ENCODE measurements around the gene NRXN3. TPM values are rescaled to one million over a fixed set of nuclear protein-coding genes. Genes with fewer than 3 reads are reported as not detected.

The NRXN3 gene
- total and polyA plus RNA-seq, 2 of the 13 experiments (the other 11 are each of a cell fraction or from before 2014, with no cell fraction given): 0.03 TPM; not detected in 1

DNA sequence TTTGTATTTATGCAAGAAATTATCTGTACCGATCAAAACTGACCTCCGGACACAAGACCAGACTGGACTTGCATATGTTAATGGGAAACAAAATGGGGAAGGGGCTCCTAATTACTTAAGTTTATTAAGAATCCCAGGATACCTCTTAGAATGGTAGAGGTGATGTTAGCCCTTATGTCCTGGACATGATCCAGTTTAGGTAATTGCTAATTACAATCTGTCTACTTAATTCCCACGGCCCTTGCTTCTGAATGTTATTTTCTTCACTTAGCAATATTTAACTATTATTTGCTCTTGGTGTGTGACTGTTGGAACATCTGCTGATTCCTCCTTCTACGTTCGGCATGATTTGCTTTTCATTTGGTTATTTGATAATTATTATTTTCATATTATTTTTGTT lies 1397.1 kb downstream of the NRXN3 start:
- H3K9me3 ChIP-seq (ENCODE audit: low read length): peaks cover 84% of the 10 kb centered on the region
- no peak overlapping the region for H2AFZ ChIP-seq (ENCODE audit: low read length)
- in situ Hi-C loops (cut with HindIII; ENCODE audit: extremely low pct_ligation_motif_present, low pct_unique_long_range_greater_than_20kb): no loop called here
- H3K9ac ChIP-seq (ENCODE audit: insufficient read depth, low read depth, low read length): no peak overlapping the region
- FAIRE-seq (no peak), ATAC-seq (no peak), DNase-seq (ENCODE audit: low spot score) (no peak)
- intact Hi-C loops (cut with micrococcal nuclease; ENCODE audit: unreplicated experiment): no loop called here
- no peak overlapping the region for H3K27ac ChIP-seq (ENCODE audit: extremely low read length, insufficient read depth, low read length)
- ChIA-PET POLR2A (no interaction called here), CTCF (ENCODE audit: low intra/inter-chr PET ratio, low total read pairs) (no interaction called here)
- no TSS peak for BruUV-seq (replicated peaks)
- H3K4me2 ChIP-seq (ENCODE audit: low read depth, low read length): no peak overlapping the region
- no peak overlapping the region for H3K4me3 ChIP-seq (replicated peaks in 1 of 3; ENCODE audit: insufficient read depth in 1 of 3, low read depth in 2 of 3, low read length in 3 of 3)
- no peaks in the 10 kb centered on the region for H3K36me3 ChIP-seq (replicated peaks in 1 of 2; ENCODE audit: control insufficient read depth in 1 of 2, insufficient read depth in 2 of 2, low read length in 2 of 2)
- no peak for TF ChIP-seq ZNF225 (CRISPR knock-in tag; IDR thresholded peaks at IDR 0.05)
- no peak for TF ChIP-seq PTBP1 (IDR thresholded peaks at IDR 0.05; ENCODE audit: low read depth, low read length, poor library complexity, severe bottlenecking)
- 50% methylated on average over 5 of the region's 5 CpGs for WGBS (ENCODE audit: low lambda C conversion rate)
- H4K20me1 ChIP-seq (ENCODE audit: insufficient read depth, low read length): no peaks in the 10 kb centered on the region
- no peaks in the 10 kb centered on the region for H3K4me1 ChIP-seq (ENCODE audit: insufficient read depth, low read length)
- H3K27me3 ChIP-seq (ENCODE audit: control insufficient read depth in 1 of 2, insufficient read depth in 2 of 2, low read length in 2 of 2): no peaks in the 10 kb centered on the region
- no peaks in the 10 kb centered on the region for H3K79me2 ChIP-seq (ENCODE audit: insufficient read depth, low read length)

DNA sequence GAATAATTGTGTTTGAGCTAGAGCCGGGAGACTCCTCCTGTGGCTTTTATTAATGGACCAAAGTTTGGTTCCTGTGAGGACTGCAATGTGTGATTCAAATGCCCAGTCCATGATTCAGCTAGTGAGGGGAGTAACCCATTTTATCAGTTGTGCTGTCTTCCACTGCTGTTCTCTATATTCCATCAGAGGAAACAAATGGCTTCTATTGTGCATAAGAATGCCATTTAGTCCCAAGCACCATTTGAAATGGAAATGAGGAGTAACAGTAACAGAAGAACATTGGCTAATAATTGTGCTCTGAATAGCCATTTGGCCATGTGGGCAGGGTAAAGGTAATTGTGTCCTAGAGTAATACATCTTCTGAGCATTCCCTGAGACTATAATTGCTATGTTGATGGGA lies 1398.4 kb downstream of the NRXN3 start:
- Histone ChIP-seq H4K20me1 (ENCODE audit: insufficient read depth, low read length) (no peaks in the 10 kb centered on the region), H3K79me2 (ENCODE audit: insufficient read depth, low read length) (no peaks in the 10 kb centered on the region), H3K4me1 (ENCODE audit: insufficient read depth, low read length) (no peaks in the 10 kb centered on the region), H3K9ac (ENCODE audit: insufficient read depth, low read depth, low read length) (no peak overlapping the region), H3K4me3 (replicated peaks in 1 of 3; ENCODE audit: insufficient read depth in 1 of 3, low read depth in 2 of 3, low read length in 3 of 3) (no peak overlapping the region), H3K36me3 (replicated peaks in 1 of 2; ENCODE audit: control insufficient read depth in 1 of 2, insufficient read depth in 2 of 2, low read length in 2 of 2) (no peaks in the 10 kb centered on the region), H3K27me3 (ENCODE audit: control insufficient read depth in 1 of 2, insufficient read depth in 2 of 2, low read length in 2 of 2) (no peaks in the 10 kb centered on the region), H3K4me2 (ENCODE audit: low read depth, low read length) (no peak overlapping the region), H3K27ac (ENCODE audit: extremely low read length, insufficient read depth, low read length) (no peak overlapping the region), H2AFZ (ENCODE audit: low read length) (no peak overlapping the region), H3K9me3 (ENCODE audit: low read length) (peaks cover 83% of the 10 kb centered on the region)
- POLR2A ChIA-PET: no interaction called here
- no peak for ATAC-seq
- in situ Hi-C loops (cut with HindIII; ENCODE audit: extremely low pct_ligation_motif_present, low pct_unique_long_range_greater_than_20kb): no loop called here
- 0% methylated on average over 1 of the region's 1 CpG for WGBS (ENCODE audit: low lambda C conversion rate)
- FAIRE-seq: no peak
- BruUV-seq (replicated peaks): no TSS peak
- no peak for DNase-seq (ENCODE audit: low spot score)
- intact Hi-C loops (cut with micrococcal nuclease; ENCODE audit: unreplicated experiment): no loop called here
- CTCF ChIA-PET (ENCODE audit: low intra/inter-chr PET ratio, low total read pairs): no interaction called here
- TF ChIP-seq ZNF557 (CRISPR knock-in tag; IDR thresholded peaks at IDR 0.05) (no peak), ZNF205 (CRISPR knock-in tag; IDR thresholded peaks at IDR 0.05) (no peak), RELA (CRISPR knock-in tag; IDR thresholded peaks at IDR 0.05) (no peak), REPIN1 (CRISPR knock-in tag; IDR thresholded peaks at IDR 0.05; ENCODE audit: borderline replicate concordance, low read depth) (no peak), CHD2 (IDR thresholded peaks at IDR 0.05; ENCODE audit: low read depth, low read length) (no peak), TCF12 (IDR thresholded peaks at IDR 0.05) (no peak), TCF12 (CRISPR knock-in tag; IDR thresholded peaks at IDR 0.05) (no peak), ZNF430 (CRISPR knock-in tag; IDR thresholded peaks at IDR 0.05) (no peak), SKI (IDR thresholded peaks at IDR 0.05; ENCODE audit: partially characterized antibody) (no peak), ZNF496 (CRISPR knock-in tag; IDR thresholded peaks at IDR 0.05; ENCODE audit: insufficient replicate concordance) (no peak), NONO (IDR thresholded peaks at IDR 0.05) (no peak), NONO (CRISPR knock-in tag; conservative IDR thresholded peaks at IDR 0.05) (no peak), PHF20 (CRISPR knock-in tag; IDR thresholded peaks at IDR 0.05) (no peak)
- TF ChIP-seq, protein P1, sequence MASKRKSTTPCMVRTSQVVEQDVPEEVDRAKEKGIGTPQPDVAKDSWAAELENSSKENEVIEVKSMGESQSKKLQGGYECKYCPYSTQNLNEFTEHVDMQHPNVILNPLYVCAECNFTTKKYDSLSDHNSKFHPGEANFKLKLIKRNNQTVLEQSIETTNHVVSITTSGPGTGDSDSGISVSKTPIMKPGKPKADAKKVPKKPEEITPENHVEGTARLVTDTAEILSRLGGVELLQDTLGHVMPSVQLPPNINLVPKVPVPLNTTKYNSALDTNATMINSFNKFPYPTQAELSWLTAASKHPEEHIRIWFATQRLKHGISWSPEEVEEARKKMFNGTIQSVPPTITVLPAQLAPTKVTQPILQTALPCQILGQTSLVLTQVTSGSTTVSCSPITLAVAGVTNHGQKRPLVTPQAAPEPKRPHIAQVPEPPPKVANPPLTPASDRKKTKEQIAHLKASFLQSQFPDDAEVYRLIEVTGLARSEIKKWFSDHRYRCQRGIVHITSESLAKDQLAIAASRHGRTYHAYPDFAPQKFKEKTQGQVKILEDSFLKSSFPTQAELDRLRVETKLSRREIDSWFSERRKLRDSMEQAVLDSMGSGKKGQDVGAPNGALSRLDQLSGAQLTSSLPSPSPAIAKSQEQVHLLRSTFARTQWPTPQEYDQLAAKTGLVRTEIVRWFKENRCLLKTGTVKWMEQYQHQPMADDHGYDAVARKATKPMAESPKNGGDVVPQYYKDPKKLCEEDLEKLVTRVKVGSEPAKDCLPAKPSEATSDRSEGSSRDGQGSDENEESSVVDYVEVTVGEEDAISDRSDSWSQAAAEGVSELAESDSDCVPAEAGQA (IDR thresholded peaks at IDR 0.05; ENCODE audit: low read depth): no peak
- TF ChIP-seq, protein P1 (CRISPR knock-in tag; IDR thresholded peaks at IDR 0.05; ENCODE audit: borderline replicate concordance): no peak

Measured in HepG2 (cell line).